ENCODE results near the gene PPL.

The PPL gene

GRCh38 chr16:4860727-4861342, 76.1 kb downstream of the PPL start:
- peaks cover 17% of the 10 kb centered on the region; the same call in 1 of the 2 replicates for H3K79me2 ChIP-seq (ENCODE audit: insufficient read depth, low read depth)

GRCh38 chr16:4859900-4860255, 77.1 kb downstream of the PPL start:
- Histone ChIP-seq H3K4me2 (no peak overlapping the region), H3K27ac (no peak overlapping the region), H4K20me1 (ENCODE audit: insufficient read depth) (no peaks in the 10 kb centered on the region), H3K4me1 (ENCODE audit: low read depth, poor library complexity, severe bottlenecking) (no peaks in the 10 kb centered on the region), H3K36me3 (ENCODE audit: insufficient read depth) (no peaks in the 10 kb centered on the region; the same call in 1 of the 2 replicates), H3K79me2 (ENCODE audit: insufficient read depth, low read depth) (peaks cover 17% of the 10 kb centered on the region; the same call in 1 of the 2 replicates), H2AFZ (ENCODE audit: low read depth) (no peak overlapping the region), H3K27me3 (ENCODE audit: insufficient read depth, low read depth) (no peaks in the 10 kb centered on the region), H3K4me3 (IDR thresholded peaks at IDR 0.05; ENCODE audit: insufficient read depth, low read depth, low read length) (no peak overlapping the region), H3K9ac (no peak overlapping the region)
- TF ChIP-seq CTCF (conservative IDR thresholded peaks at IDR 0.05; ENCODE audit: low read depth, low read length): no peak

More at GRCh38 chr16:4860727-4861342, 76.1 kb downstream of the PPL start:
- H3K9ac ChIP-seq: no peak overlapping the region
- no peaks in the 10 kb centered on the region; the same call in 1 of the 2 replicates for H3K36me3 ChIP-seq (ENCODE audit: insufficient read depth)
- no peak overlapping the region for H3K4me3 ChIP-seq (IDR thresholded peaks at IDR 0.05; ENCODE audit: insufficient read depth, low read depth, low read length)
- no peak overlapping the region for H2AFZ ChIP-seq (ENCODE audit: low read depth)
- H3K4me1 ChIP-seq (ENCODE audit: low read depth, poor library complexity, severe bottlenecking): no peaks in the 10 kb centered on the region
- H4K20me1 ChIP-seq (ENCODE audit: insufficient read depth): no peaks in the 10 kb centered on the region; the same call in 1 of the 2 replicates
- TF ChIP-seq CTCF (conservative IDR thresholded peaks at IDR 0.05; ENCODE audit: low read depth, low read length): no peak
- no peak overlapping the region for H3K27ac ChIP-seq
- H3K4me2 ChIP-seq: no peak overlapping the region
- no peaks in the 10 kb centered on the region for H3K27me3 ChIP-seq (ENCODE audit: insufficient read depth, low read depth)

- no peak for TF ChIP-seq CTCF (conservative IDR thresholded peaks at IDR 0.05; ENCODE audit: low read depth, low read length)
- H3K9ac ChIP-seq: no peak overlapping the region
- no peak overlapping the region for H3K4me3 ChIP-seq (IDR thresholded peaks at IDR 0.05; ENCODE audit: insufficient read depth, low read depth, low read length)
- no peaks in the 10 kb centered on the region for H3K4me1 ChIP-seq (ENCODE audit: low read depth, poor library complexity, severe bottlenecking)
- no peaks in the 10 kb centered on the region for H4K20me1 ChIP-seq (ENCODE audit: insufficient read depth)
- H3K27ac ChIP-seq: no peak overlapping the region
- H3K27me3 ChIP-seq (ENCODE audit: insufficient read depth, low read depth): no peaks in the 10 kb centered on the region
- H2AFZ ChIP-seq (ENCODE audit: low read depth): no peak overlapping the region
- H3K36me3 ChIP-seq (ENCODE audit: insufficient read depth): no peaks in the 10 kb centered on the region; the same call in 1 of the 2 replicates
- peaks cover 15% of the 10 kb centered on the region; the same call in 1 of the 2 replicates for H3K79me2 ChIP-seq (ENCODE audit: insufficient read depth, low read depth)
- no peak overlapping the region for H3K4me2 ChIP-seq
These were observed 77.6 kb downstream of the PPL start for GRCh38 chr16:4859190-4859899.

- peaks cover 26% of the 10 kb centered on the region; the same call in 1 of the 2 replicates for H3K79me2 ChIP-seq (ENCODE audit: insufficient read depth, low read depth)
- H3K27ac ChIP-seq: no peak overlapping the region
- no peak overlapping the region for H3K9ac ChIP-seq
- H3K4me2 ChIP-seq: no peak overlapping the region
- H3K27me3 ChIP-seq (ENCODE audit: insufficient read depth, low read depth): no peaks in the 10 kb centered on the region
- no peak for TF ChIP-seq CTCF (conservative IDR thresholded peaks at IDR 0.05; ENCODE audit: low read depth, low read length)
- peaks cover 9% of the 10 kb centered on the region for H3K4me1 ChIP-seq (ENCODE audit: low read depth, poor library complexity, severe bottlenecking)
- H4K20me1 ChIP-seq (ENCODE audit: insufficient read depth): peaks cover 9% of the 10 kb centered on the region
- H3K36me3 ChIP-seq (ENCODE audit: insufficient read depth): peaks cover 11% of the 10 kb centered on the region; the same call in 1 of the 2 replicates
- no peak overlapping the region for H2AFZ ChIP-seq (ENCODE audit: low read depth)
- H3K4me3 ChIP-seq (IDR thresholded peaks at IDR 0.05; ENCODE audit: insufficient read depth, low read depth, low read length): no peak overlapping the region
These were observed 81.1 kb downstream of the PPL start for GRCh38 chr16:4855804-4856203.

Data from KMS-11 (cell line).